Testis (tissue), 2 donors: ENCODE measurements around the gene NCSTN.

Experiments
- CTCF ChIP-seq, 3 experiments: fragments of 450-650 bp in 2 of 3; fragments of 200-600 bp in 1 of 3; sonication (generic) in 1 of 3; IDR thresholded peaks; one replicate each; pipeline ENCODE4 v1.5.1; 2016 to 2019; ENCODE audit warnings: antibody characterized with exemption in 3 of 3, mild to moderate bottlenecking in 2 of 3, moderate library complexity in 1 of 3
- POLR2A ChIP-seq: fragments of 450-650 bp; IDR thresholded peaks from one replicate; pipeline ENCODE4 v1.6.1; 2017; ENCODE audit warnings: antibody characterized with exemption, mild to moderate bottlenecking, moderate library complexity

- TF ChIP-seq CTCF (IDR thresholded peaks at IDR 0.05) (no peak), POLR2A (no peak)
Measured at GRCh38 chr1:160371346-160371631, 28.1 kb downstream of the NCSTN start.
